Embryonic facial prominence (tissue), 1 donor: ENCODE data around the gene ETV5.
A peak's percentile ranks its signal among the peaks of the same experiment; 100 is the strongest.
"Not testable (repeated sequence)": the region's sequence is repeated elsewhere in the genome, so short reads cannot be mapped to it uniquely, and the experiment has no call there.

Experiments
- DNase-seq: peaks from one replicate; pipeline ENCODE4 v3.0.0-alpha.2; 2016; ENCODE audit errors: extremely low spot score

ETV5 gene

GRCh38 chr3:186067360-186068242 lies 41.3 kb downstream of the ETV5 start:
- DNase-seq = no peak

GRCh38 chr3:186060222-186060621 lies 48.7 kb downstream of the ETV5 start:
- DNase-seq = no peak

- DNase-seq = no peak
Observed at GRCh38 chr3:186059192-186059591, 49.7 kb downstream of the ETV5 start.

- DNase-seq = no peak
Observed at GRCh38 chr3:186058225-186058624, 50.7 kb downstream of the ETV5 start.

- no peak for DNase-seq
Observed at GRCh38 chr3:186057594-186057993, 51.3 kb downstream of the ETV5 start.

GRCh38 chr3:186054792-186055352 lies 54.0 kb downstream of the ETV5 start:
- DNase-seq = no peak

- peak; percentile 43 for DNase-seq
Observed at GRCh38 chr3:186053954-186054791, 54.7 kb downstream of the ETV5 start.

- DNase-seq = no peak
Observed at GRCh38 chr3:186052096-186052840, 56.6 kb downstream of the ETV5 start.

- DNase-seq = no peak
Observed at GRCh38 chr3:186049001-186049400, 59.9 kb downstream of the ETV5 start.

GRCh38 chr3:186048119-186048518 lies 60.8 kb downstream of the ETV5 start:
- DNase-seq = no peak

- DNase-seq = no peak
Observed at GRCh38 chr3:186046838-186047237, 62.1 kb downstream of the ETV5 start.

- no peak for DNase-seq
Observed at GRCh38 chr3:186044968-186045367, 63.9 kb downstream of the ETV5 start.

- DNase-seq = no peak
Observed at GRCh38 chr3:186044427-186044826, 64.5 kb downstream of the ETV5 start.

- no peak for DNase-seq
Observed at GRCh38 chr3:186042521-186043202, 66.2 kb downstream of the ETV5 start.

GRCh38 chr3:186042036-186042435 lies 66.9 kb downstream of the ETV5 start:
- no peak for DNase-seq

GRCh38 chr3:186038360-186038759 lies 70.5 kb downstream of the ETV5 start:
- DNase-seq = no peak

GRCh38 chr3:186035277-186035676 lies 73.6 kb downstream of the ETV5 start:
- no peak for DNase-seq

GRCh38 chr3:186032321-186032720 lies 76.6 kb downstream of the ETV5 start:
- no peak for DNase-seq

GRCh38 chr3:186025993-186026392 lies 82.9 kb downstream of the ETV5 start:
- DNase-seq = not testable (repeated sequence)

GRCh38 chr3:186025161-186025560 lies 83.7 kb downstream of the ETV5 start:
- no peak for DNase-seq

GRCh38 chr3:186024210-186024609 lies 84.7 kb downstream of the ETV5 start:
- DNase-seq = no peak
